Body of pancreas (tissue), 4 donors: ENCODE data around the gene KIRREL3.

Experiments
- CTCF ChIP-seq, 7 experiments: fragments of 450-650 bp in 4 of 7; fragments of 200-600 bp in 3 of 7; sonication (generic) in 3 of 7; IDR thresholded peaks; one replicate each; pipeline ENCODE4 v1.5.1; 2016 to 2019; ENCODE audit warnings: antibody characterized with exemption in 7 of 7
- POLR2A ChIP-seq, 3 donors: fragments of 450-650 bp; IDR thresholded peaks; one replicate each; pipeline ENCODE4 v1.6.1; 2016; ENCODE audit warnings: antibody characterized with exemption in 3 of 3, mild to moderate bottlenecking in 2 of 3

GRCh38 chr11:126896025-126896424, 104.5 kb downstream of the KIRREL3 start:
- no peak for TF ChIP-seq CTCF (IDR thresholded peaks at IDR 0.05)
- no peak for TF ChIP-seq POLR2A (IDR thresholded peaks at IDR 0.05)
